Mesenchymal stem cell (in vitro differentiated cells and primary cell): Measurements from ENCODE around the gene PNRC1.
A peak's percentile ranks its signal among the peaks of the same experiment; 100 is the strongest.

ENCODE experiments used
- DNase-seq: peaks from one replicate; pipeline ENCODE4 v3.0.0-alpha.2; 2013
- H2AFZ ChIP-seq: one replicate; pipeline ENCODE4 v1.6.1; 2013; ENCODE audit warnings: low read depth, mild to moderate bottlenecking, control low read depth, inconsistent platforms, low read length, moderate library complexity
- H2AK5ac ChIP-seq: 2 replicates; pipeline ENCODE4 v1.6.1; 2013; ENCODE audit warnings: low read length, moderate library complexity, mild to moderate bottlenecking, inconsistent platforms; ENCODE audit not compliant: severe bottlenecking
- H2BK120ac ChIP-seq: one replicate; pipeline ENCODE4 v1.6.1; 2013; ENCODE audit warnings: low read depth, mild to moderate bottlenecking, inconsistent platforms, low read length, moderate library complexity
- H2BK12ac ChIP-seq, 2 experiments: one replicate each; pipeline ENCODE4 v1.6.1; 2013; ENCODE audit warnings: inconsistent platforms in 2 of 2, low read length in 2 of 2, mild to moderate bottlenecking in 2 of 2, moderate library complexity in 2 of 2, control low read depth in 1 of 2
- H2BK15ac ChIP-seq: one replicate; pipeline ENCODE4 v1.6.1; 2013; ENCODE audit warnings: mild to moderate bottlenecking, low read depth, inconsistent platforms; ENCODE audit not compliant: poor library complexity, severe bottlenecking
- H2BK5ac ChIP-seq: 2 replicates; pipeline ENCODE4 v1.6.1; 2013; ENCODE audit warnings: low read depth, mild to moderate bottlenecking, low read length, control low read depth, inconsistent platforms; ENCODE audit not compliant: poor library complexity, severe bottlenecking
- H3K14ac ChIP-seq, 2 experiments: one replicate each; pipeline ENCODE4 v1.6.1; 2013; ENCODE audit warnings: inconsistent platforms in 2 of 2, low read length in 2 of 2, control low read depth in 1 of 2, mild to moderate bottlenecking in 1 of 2, moderate library complexity in 1 of 2
- H3K18ac ChIP-seq, 2 experiments: one replicate each; pipeline ENCODE4 v1.6.1; 2013; ENCODE audit warnings: inconsistent platforms in 2 of 2, low read length in 2 of 2, control low read depth in 1 of 2, low read depth in 1 of 2, mild to moderate bottlenecking in 1 of 2
- H3K23ac ChIP-seq, 2 experiments: one replicate each; pipeline ENCODE4 v1.6.1; 2013; ENCODE audit warnings: inconsistent platforms in 2 of 2, low read length in 2 of 2, mild to moderate bottlenecking in 2 of 2, moderate library complexity in 2 of 2, control low read depth in 1 of 2
- H3K27ac ChIP-seq: 2 replicates; pipeline ENCODE4 v1.5.1; 2013; ENCODE audit warnings: mild to moderate bottlenecking, moderate library complexity, low read length, control low read depth, inconsistent platforms; ENCODE audit not compliant: poor library complexity, severe bottlenecking
- H3K27me3 ChIP-seq, 2 experiments: 2 replicates each; pipeline versions ENCODE4 v1.6.1 to v1.7.0; 2013; ENCODE audit warnings: low read length in 2 of 2, mild to moderate bottlenecking in 2 of 2, moderate library complexity in 2 of 2, control low read depth in 1 of 2, inconsistent platforms in 1 of 2; ENCODE audit not compliant: control insufficient read depth in 1 of 2, insufficient read depth in 1 of 2
- H3K36me3 ChIP-seq, 2 experiments: 2 replicates each; pipeline versions ENCODE4 v1.6.1 to v1.7.0; 2013; ENCODE audit warnings: low read length in 2 of 2, control low read depth in 1 of 2, inconsistent platforms in 1 of 2, low read depth in 1 of 2, mild to moderate bottlenecking in 1 of 2; ENCODE audit not compliant: insufficient read depth in 2 of 2, control insufficient read depth in 1 of 2
- H3K4ac ChIP-seq, 2 experiments: one replicate each; pipeline ENCODE4 v1.6.1; 2013; ENCODE audit warnings: inconsistent platforms in 2 of 2, low read length in 2 of 2, mild to moderate bottlenecking in 2 of 2, moderate library complexity in 2 of 2, control low read depth in 1 of 2, low read depth in 1 of 2
- H3K4me1 ChIP-seq: 2 replicates; pipeline ENCODE4 v1.6.1; 2013; ENCODE audit warnings: low read depth, low read length, control low read depth; ENCODE audit not compliant: control insufficient read depth, insufficient read depth
- H3K4me2 ChIP-seq: 2 replicates; pipeline ENCODE4 v1.6.1; 2013; ENCODE audit warnings: low read length, mild to moderate bottlenecking, inconsistent platforms; ENCODE audit not compliant: poor library complexity, severe bottlenecking
- H3K4me3 ChIP-seq, 2 experiments: 2 replicates each; pipeline versions ENCODE4 v1.5.1 to v1.7.0; 2013; ENCODE audit warnings: low read length in 2 of 2, mild to moderate bottlenecking in 2 of 2, control low read depth in 1 of 2, low read depth in 1 of 2; ENCODE audit not compliant: insufficient read depth in 1 of 2
- H3K79me1 ChIP-seq: replicated peaks from 2 replicates; pipeline ENCODE4 v1.6.1; 2013; ENCODE audit warnings: mild to moderate bottlenecking, control low read depth, low read length, inconsistent platforms; ENCODE audit not compliant: poor library complexity, severe bottlenecking
- H3K9ac ChIP-seq: 2 replicates; pipeline ENCODE4 v1.7.0; 2013; ENCODE audit warnings: mild to moderate bottlenecking, low read length, moderate library complexity
- H3K9me3 ChIP-seq: 2 replicates; pipeline ENCODE4 v1.7.0; 2013; ENCODE audit warnings: mild to moderate bottlenecking, low read length; ENCODE audit not compliant: control insufficient read depth
- H4K8ac ChIP-seq: one replicate; pipeline ENCODE4 v1.6.1; 2013; ENCODE audit warnings: inconsistent platforms, mild to moderate bottlenecking, low read length, moderate library complexity
- H4K91ac ChIP-seq: one replicate; pipeline ENCODE4 v1.6.1; 2013; ENCODE audit warnings: mild to moderate bottlenecking, low read length, inconsistent platforms
- WGBS: methylation state at CpG from one replicate; pipeline ENCODE4 v1.1.7; 2013; ENCODE audit warnings: mixed read lengths; 5-methylcytosine and 5-hydroxymethylcytosine counted together

The PNRC1 gene

DNA sequence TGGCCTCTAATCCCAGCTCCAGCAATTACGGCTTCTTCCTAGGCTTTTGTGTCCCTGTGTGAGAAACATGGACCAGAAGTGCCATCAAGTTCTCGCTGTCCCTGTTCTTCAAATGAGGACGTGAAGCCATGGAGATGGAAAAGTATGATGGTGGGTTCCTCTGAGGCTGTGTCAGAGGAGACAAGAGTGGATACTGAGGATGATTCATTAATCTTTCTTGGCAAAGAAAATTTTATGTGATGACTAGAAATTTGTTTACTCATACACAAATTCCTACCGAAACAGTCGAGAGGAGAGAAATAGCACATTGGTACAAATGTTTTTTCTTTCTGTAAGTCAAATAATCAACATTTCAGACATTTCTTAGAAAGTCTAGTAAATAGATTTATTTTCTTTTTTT, 35.0 kb upstream of the PNRC1 start:
- Histone ChIP-seq H3K9me3 (no peaks in the 10 kb centered on the region), H3K4me3 (no peak overlapping the region), H2AFZ (no peak overlapping the region), H3K9ac (no peak overlapping the region), H3K18ac (no peak overlapping the region), H2BK12ac (no peak overlapping the region), H4K8ac (no peak overlapping the region), H3K79me1 (no peaks in the 10 kb centered on the region), H3K23ac (no peak overlapping the region), H3K4ac (no peak overlapping the region), H2AK5ac (no peak overlapping the region), H3K4me2 (no peak overlapping the region), H3K14ac (no peak overlapping the region), H2BK15ac (no peak overlapping the region), H3K27ac (no peak overlapping the region), H3K27me3 (no peaks in the 10 kb centered on the region), H3K36me3 (no peaks in the 10 kb centered on the region), H4K91ac (no peak overlapping the region), H2BK5ac (no peak overlapping the region), H2BK120ac (no peak overlapping the region), H3K4me1 (no peaks in the 10 kb centered on the region)
- 83% methylated on average over 3 of the region's 5 CpGs for WGBS
- DNase-seq = peak; percentile 19

DNA sequence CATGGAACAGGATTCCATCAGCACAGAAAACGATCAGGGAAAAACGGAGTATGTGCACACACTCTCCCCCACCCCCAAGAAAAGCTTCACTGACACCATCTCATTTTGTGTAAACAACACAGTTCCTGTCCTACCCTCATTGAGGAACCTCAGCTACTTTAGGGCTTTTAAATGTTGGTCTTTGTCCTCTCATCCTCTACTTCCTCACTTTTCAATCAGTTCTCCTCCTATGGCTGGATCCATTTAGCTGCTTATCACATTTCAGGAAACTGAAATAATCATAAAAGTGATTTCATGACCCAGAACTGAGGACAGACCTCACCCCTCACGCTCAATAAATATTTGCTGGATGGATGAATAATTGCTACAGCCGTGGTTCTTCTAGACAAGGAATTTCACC, 33.1 kb upstream of the PNRC1 start:
- Histone ChIP-seq H3K79me1 (no peaks in the 10 kb centered on the region), H3K4me2 (no peak overlapping the region), H3K23ac (no peak overlapping the region), H3K14ac (no peak overlapping the region), H2BK120ac (no peak overlapping the region), H3K18ac (peak overlapping the region in 1 of 2 experiments; percentile 27), H3K27ac (no peak overlapping the region), H3K4me1 (no peaks in the 10 kb centered on the region), H2BK5ac (no peak overlapping the region), H2AFZ (no peak overlapping the region), H4K91ac (no peak overlapping the region), H2BK12ac (no peak overlapping the region), H3K9ac (no peak overlapping the region), H3K36me3 (no peaks in the 10 kb centered on the region), H2AK5ac (no peak overlapping the region), H3K27me3 (no peaks in the 10 kb centered on the region), H3K4me3 (no peak overlapping the region), H3K4ac (peak overlapping the region in 1 of 2 experiments; percentile 57), H2BK15ac (no peak overlapping the region), H3K9me3 (no peaks in the 10 kb centered on the region), H4K8ac (no peak overlapping the region)
- peak; percentile 31 for DNase-seq
- 22% methylated on average over 2 of the region's 4 CpGs for WGBS

DNA sequence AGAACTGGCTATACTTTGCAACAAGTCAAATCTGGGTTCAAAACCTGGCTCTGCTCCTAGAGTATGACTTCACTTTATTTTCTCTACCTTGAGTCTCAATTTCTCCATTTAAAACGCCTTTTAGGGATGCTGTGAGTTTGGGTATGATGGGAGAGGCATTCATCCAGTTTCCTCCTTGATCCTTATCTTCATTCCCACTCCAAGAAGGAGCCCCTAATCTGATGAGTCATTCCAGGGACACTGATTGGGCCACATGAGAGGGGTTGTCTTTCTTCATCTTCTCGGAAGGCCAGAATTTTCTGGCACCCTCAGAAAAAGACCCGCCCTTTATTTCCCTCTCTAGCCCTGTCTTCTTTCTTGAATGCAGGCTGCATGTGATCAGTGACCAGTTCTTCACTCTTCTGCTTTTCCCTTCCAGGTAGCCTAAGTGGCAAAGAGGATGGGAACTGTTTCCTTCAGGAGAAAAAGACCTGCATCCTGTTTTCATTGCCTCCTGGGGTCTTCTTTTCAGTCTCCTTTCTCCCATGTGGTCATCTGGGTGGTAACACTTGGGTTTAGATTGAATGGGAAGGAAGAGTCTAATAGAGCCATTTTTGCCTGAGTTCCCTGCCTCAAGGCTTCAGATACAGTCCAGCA, 32.1 kb upstream of the PNRC1 start:
- H3K18ac ChIP-seq = peak overlapping the region; percentile 41 to 61
- H2BK12ac ChIP-seq = peak overlapping the region; percentile 39 to 63
- no peak overlapping the region for H2BK15ac ChIP-seq
- no peaks in the 10 kb centered on the region for H3K9me3 ChIP-seq
- no peak overlapping the region for H3K9ac ChIP-seq
- no peak overlapping the region for H2AFZ ChIP-seq
- H3K4me1 ChIP-seq = no peaks in the 10 kb centered on the region
- no peak overlapping the region for H3K14ac ChIP-seq
- H3K27me3 ChIP-seq = no peaks in the 10 kb centered on the region
- no peak overlapping the region for H4K91ac ChIP-seq
- H3K23ac ChIP-seq = no peak overlapping the region
- no peak overlapping the region for H3K4me2 ChIP-seq
- no peaks in the 10 kb centered on the region for H3K36me3 ChIP-seq
- WGBS = 63% methylated on average over 2 of the region's 3 CpGs
- DNase-seq = peak; percentile 20
- H3K79me1 ChIP-seq = no peaks in the 10 kb centered on the region
- H2BK120ac ChIP-seq = peak overlapping the region; percentile 64
- H3K27ac ChIP-seq = no peak overlapping the region
- H3K4me3 ChIP-seq = no peak overlapping the region
- no peak overlapping the region for H2AK5ac ChIP-seq
- H3K4ac ChIP-seq = peak overlapping the region; percentile 13 to 64
- H4K8ac ChIP-seq = no peak overlapping the region
- no peak overlapping the region for H2BK5ac ChIP-seq

DNA sequence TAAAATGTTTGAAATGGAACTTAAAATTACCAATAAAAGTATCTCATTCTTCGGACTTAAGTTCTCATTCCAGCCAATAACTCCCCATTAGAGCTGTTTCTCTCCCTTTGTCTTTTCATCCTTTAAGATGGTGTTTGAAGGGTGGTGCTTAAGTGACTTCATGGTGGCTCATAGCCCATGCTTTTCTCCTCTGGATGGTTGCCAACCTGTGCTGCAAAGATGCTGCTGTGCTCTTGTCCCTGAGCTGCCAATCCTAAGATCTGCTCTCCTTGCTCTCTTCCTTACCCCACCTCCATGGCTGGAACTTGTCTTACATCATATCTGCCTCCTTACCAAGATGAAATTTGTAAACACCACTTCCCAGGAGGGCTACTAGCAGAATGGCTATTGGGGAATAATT, 31.6 kb upstream of the PNRC1 start:
- Histone ChIP-seq H3K79me1 (no peaks in the 10 kb centered on the region), H2BK12ac (no peak overlapping the region)

More for the DNA sequence above, 31.6 kb upstream of the PNRC1 start:
- Histone ChIP-seq H3K23ac (no peak overlapping the region), H3K18ac (no peak overlapping the region), H3K36me3 (no peaks in the 10 kb centered on the region), H2BK15ac (no peak overlapping the region), H3K14ac (no peak overlapping the region), H3K4me1 (no peaks in the 10 kb centered on the region), H3K4me3 (peak overlapping the region in 1 of 2 experiments; percentile 7), H2BK5ac (no peak overlapping the region), H3K9ac (no peak overlapping the region), H2AK5ac (no peak overlapping the region), H3K4ac (no peak overlapping the region), H3K27me3 (no peaks in the 10 kb centered on the region), H3K9me3 (no peaks in the 10 kb centered on the region), H3K27ac (no peak overlapping the region), H2BK120ac (no peak overlapping the region), H2AFZ (no peak overlapping the region), H4K91ac (no peak overlapping the region), H4K8ac (no peak overlapping the region), H3K4me2 (no peak overlapping the region)
- peak; percentile 52 for DNase-seq
- WGBS = no CpG with 5 or more reads among the region's 1 CpG
